H9 (cell line): ENCODE results near the gene RYR3. TPM values are rescaled to one million over a fixed set of nuclear protein-coding genes. Genes with fewer than 3 reads are reported as not detected.

Source experiments
- DNase-seq: peaks from one replicate; pipeline ENCODE4 v3.0.0-alpha.2; 2017
- H2AFZ ChIP-seq: one replicate; pipeline ENCODE4 v1.6.1; 2013; ENCODE audit warnings: mild to moderate bottlenecking, low read length, control low read depth, moderate library complexity
- H2AK5ac ChIP-seq: 2 replicates; pipeline ENCODE4 v1.6.1; 2013; ENCODE audit warnings: low read length, control low read depth, mixed read lengths; ENCODE audit not compliant: insufficient read length
- H2BK120ac ChIP-seq: one replicate; pipeline ENCODE4 v1.6.1; 2013; ENCODE audit warnings: low read depth, mild to moderate bottlenecking, low read length, control low read depth, inconsistent platforms; ENCODE audit not compliant: poor library complexity, severe bottlenecking
- H2BK12ac ChIP-seq: 2 replicates; pipeline ENCODE4 v1.6.1; 2013; ENCODE audit warnings: low read length, control low read depth, mixed read lengths, low read depth; ENCODE audit not compliant: insufficient read length
- H2BK15ac ChIP-seq: 2 replicates; pipeline ENCODE4 v1.6.1; 2013; ENCODE audit warnings: low read depth, low read length, control low read depth
- H2BK20ac ChIP-seq: one replicate; pipeline ENCODE4 v1.6.1; 2013; ENCODE audit warnings: low read depth, mild to moderate bottlenecking, low read length, control low read depth, inconsistent platforms; ENCODE audit not compliant: poor library complexity, severe bottlenecking
- H2BK5ac ChIP-seq: 2 replicates; pipeline ENCODE4 v1.6.1; 2013; ENCODE audit warnings: low read length, control low read depth, mixed read lengths; ENCODE audit not compliant: insufficient read length
- H3K14ac ChIP-seq: 2 replicates; pipeline ENCODE4 v1.6.1; 2013; ENCODE audit warnings: low read length, control low read depth; ENCODE audit not compliant: insufficient read depth
- H3K18ac ChIP-seq: 2 replicates; pipeline ENCODE4 v1.6.1; 2013; ENCODE audit warnings: low read depth, mild to moderate bottlenecking, mixed read lengths, low read length, control low read depth; ENCODE audit not compliant: insufficient read length
- H3K23ac ChIP-seq: 2 replicates; pipeline ENCODE4 v1.6.1; 2013; ENCODE audit warnings: low read length, control low read depth, mixed read lengths, low read depth; ENCODE audit not compliant: insufficient read length
- H3K23me2 ChIP-seq: 2 replicates; pipeline ENCODE4 v1.6.1; 2013; ENCODE audit warnings: low read depth, mild to moderate bottlenecking, mixed read lengths, low read length, control low read depth; ENCODE audit not compliant: insufficient read length, poor library complexity, severe bottlenecking
- H3K27ac ChIP-seq: 2 replicates; pipeline ENCODE4 v1.5.1; 2013; ENCODE audit warnings: low read length, control low read depth, mixed read lengths, low read depth; ENCODE audit not compliant: insufficient read length
- H3K27me3 ChIP-seq: 2 replicates; pipeline ENCODE4 v1.6.1; 2013; ENCODE audit warnings: low read length, control low read depth, inconsistent platforms; ENCODE audit not compliant: insufficient read depth
- H3K4ac ChIP-seq: 2 replicates; pipeline ENCODE4 v1.6.1; 2013; ENCODE audit warnings: low read depth, mild to moderate bottlenecking, control low read depth, inconsistent platforms, low read length, moderate library complexity
- H3K4me1 ChIP-seq: 2 replicates; pipeline ENCODE4 v1.6.1; 2013; ENCODE audit warnings: low read length, control low read depth, inconsistent platforms; ENCODE audit not compliant: insufficient read depth
- H3K4me2 ChIP-seq: 2 replicates; pipeline ENCODE4 v1.6.1; 2013; ENCODE audit warnings: low read length, control low read depth, mixed read lengths; ENCODE audit not compliant: insufficient read length, insufficient read depth
- H3K56ac ChIP-seq: 2 replicates; pipeline ENCODE4 v1.6.1; 2013; ENCODE audit warnings: low read depth, mild to moderate bottlenecking, mixed read lengths, low read length, control low read depth; ENCODE audit not compliant: insufficient read length
- H3K79me1 ChIP-seq: 2 replicates; pipeline ENCODE4 v1.6.1; 2013; ENCODE audit warnings: low read depth, mild to moderate bottlenecking, moderate library complexity, low read length, control low read depth, inconsistent platforms; ENCODE audit not compliant: insufficient read depth, poor library complexity, severe bottlenecking
- H3K79me2 ChIP-seq: 2 replicates; pipeline ENCODE4 v1.6.1; 2013; ENCODE audit warnings: low read length, control low read depth, inconsistent platforms; ENCODE audit not compliant: insufficient read depth
- H3K9ac ChIP-seq: 2 replicates; pipeline ENCODE4 v1.6.1; 2013; ENCODE audit warnings: low read length, control low read depth, mixed read lengths; ENCODE audit not compliant: insufficient read length; ENCODE audit errors: extremely low read depth
- H3K9me3 ChIP-seq: one replicate; pipeline ENCODE4 v1.6.1; 2013; ENCODE audit warnings: low read depth, low read length, inconsistent platforms; ENCODE audit not compliant: control insufficient read depth
- H3T11ph ChIP-seq: one replicate; pipeline ENCODE4 v1.6.1; 2013; ENCODE audit warnings: mild to moderate bottlenecking, low read length, control low read depth, inconsistent platforms
- H4K20me1 ChIP-seq: one replicate; pipeline ENCODE4 v1.6.1; 2013; ENCODE audit not compliant: control insufficient read depth, insufficient read length, insufficient read depth
- H4K5ac ChIP-seq: 2 replicates; pipeline ENCODE4 v1.6.1; 2013; ENCODE audit warnings: low read depth, mild to moderate bottlenecking, mixed read lengths, low read length, control low read depth; ENCODE audit not compliant: insufficient read length
- H4K8ac ChIP-seq: replicated peaks from 2 replicates; pipeline ENCODE4 v1.6.1; 2013; ENCODE audit warnings: low read length, control low read depth, mixed read lengths, low read depth; ENCODE audit not compliant: insufficient read length
- H4K91ac ChIP-seq: 2 replicates; pipeline ENCODE4 v1.6.1; 2013; ENCODE audit warnings: low read depth, mild to moderate bottlenecking, moderate library complexity, mixed read lengths, low read length, control low read depth; ENCODE audit not compliant: insufficient read length
- H3K27ac Mint-ChIP-seq, 3 experiments: 2 replicates in 2 of 3; 3 replicates in 1 of 3; pipeline ENCODE4 v1.8.0; 2020 to 2021; ENCODE audit warnings: mixed read lengths in 3 of 3, mild to moderate bottlenecking in 1 of 3, moderate library complexity in 1 of 3
- H3K27me3 Mint-ChIP-seq: 2 replicates; pipeline ENCODE4 v1.8.0; 2021; ENCODE audit warnings: low read depth, mild to moderate bottlenecking, moderate library complexity, mixed read lengths
- H3K36me3 Mint-ChIP-seq, 3 experiments: 2 replicates in 2 of 3; 3 replicates in 1 of 3; pipeline ENCODE4 v1.8.0; 2020 to 2021; ENCODE audit warnings: low read depth in 3 of 3, mixed read lengths in 3 of 3; ENCODE audit not compliant: insufficient read depth in 1 of 3
- H3K4me1 Mint-ChIP-seq, 2 experiments: 2 replicates each; pipeline ENCODE4 v1.8.0; 2020; ENCODE audit warnings: mixed read lengths in 2 of 2
- H3K4me3 Mint-ChIP-seq, 2 experiments: 2 replicates in 1 of 2; 3 replicates in 1 of 2; pipeline ENCODE4 v1.8.0; 2020 to 2021; ENCODE audit warnings: mild to moderate bottlenecking in 2 of 2, mixed read lengths in 2 of 2, moderate library complexity in 1 of 2
- H3K9me3 Mint-ChIP-seq, 2 experiments: 2 replicates in 1 of 2; 3 replicates in 1 of 2; pipeline ENCODE4 v1.8.0; 2020; ENCODE audit warnings: mild to moderate bottlenecking in 2 of 2, mixed read lengths in 2 of 2, moderate library complexity in 1 of 2
- CTCF ChIP-seq: fragments of 200-600 bp; sonication (generic); conservative IDR thresholded peaks from 3 replicates; pipeline ENCODE4 v1.8.0; 2021; ENCODE audit warnings: antibody characterized with exemption, mild to moderate bottlenecking
- total RNA-seq: library from RNA; stranded (reverse); gene quantifications from 2 replicates; pipeline ENCODE4 v1.2.1, GENCODE V29; 2021

The RYR3 gene
- total RNA-seq, 1 experiment from 2014 or later = 0.85 TPM

GRCh38 chr15:33710748-33711147 is 400.0 kb downstream of the RYR3 start:
- H3T11ph ChIP-seq = no peak overlapping the region
- no peak for DNase-seq

More at GRCh38 chr15:33710748-33711147, 400.0 kb downstream of the RYR3 start:
- H3K79me2 ChIP-seq = no peaks in the 10 kb centered on the region
- Mint-ChIP-seq H3K27ac (no peak overlapping the region), H3K36me3 (peaks cover 12 to 22% (median 14%) of the 10 kb centered on the region in 3 experiments), H3K4me3 (no peak overlapping the region), H3K27me3 (peaks cover 3% of the 10 kb centered on the region), H3K9me3 (peaks cover 27 to 34% of the 10 kb centered on the region in 2 experiments), H3K4me1 (peaks cover 0 to 3% of the 10 kb centered on the region in 2 experiments; a peak in 1 of 4 replicates)
- H3K23me2 ChIP-seq = no peaks in the 10 kb centered on the region
- no peak overlapping the region for H3K23ac ChIP-seq
- no peak overlapping the region for H4K91ac ChIP-seq
- H3K56ac ChIP-seq = no peak overlapping the region
- H3K79me1 ChIP-seq = no peaks in the 10 kb centered on the region
- H4K20me1 ChIP-seq = no peaks in the 10 kb centered on the region
- no peak overlapping the region for H3K9ac ChIP-seq
- no peak overlapping the region for H3K18ac ChIP-seq
- H3K4me2 ChIP-seq = no peak overlapping the region
- no peak overlapping the region for H2AK5ac ChIP-seq
- H2BK20ac ChIP-seq = no peak overlapping the region
- H3K9me3 ChIP-seq = peaks cover 9% of the 10 kb centered on the region
- H4K8ac ChIP-seq = no peak overlapping the region
- H3K27ac ChIP-seq = no peak overlapping the region
- no peak overlapping the region for H2BK15ac ChIP-seq
- H4K5ac ChIP-seq = no peak overlapping the region
- no peak overlapping the region for H2BK5ac ChIP-seq
- no peaks in the 10 kb centered on the region for H3K27me3 ChIP-seq
- no peak overlapping the region for H3K4ac ChIP-seq
- no peak overlapping the region for H2BK12ac ChIP-seq
- TF ChIP-seq CTCF = no peak
- no peaks in the 10 kb centered on the region for H3K4me1 ChIP-seq
- H2AFZ ChIP-seq = no peak overlapping the region
- H3K14ac ChIP-seq = no peak overlapping the region
- H2BK120ac ChIP-seq = no peak overlapping the region
